GM10266 (cell line): ENCODE measurements around the gene TRPV4.
"Not testable (repeated sequence)": the region's sequence is repeated elsewhere in the genome, so short reads cannot be mapped to it uniquely, and the experiment has no call there.

Source experiments
- DNase-seq: peaks from one replicate; pipeline ENCODE4 v3.0.0; 2012; ENCODE audit errors: extremely low spot score
- CTCF ChIP-seq: IDR thresholded peaks from 2 replicates; pipeline ENCODE4 v1.5.1; 2012; ENCODE audit warnings: mild to moderate bottlenecking, low read depth; ENCODE audit not compliant: control insufficient read depth, insufficient read depth; ENCODE audit errors: missing control alignments

Gene TRPV4

GRCh38 chr12:109868182-109869051, 35.2 kb upstream of the TRPV4 start:
- TF ChIP-seq CTCF: no peak
- no peak for DNase-seq

DNA sequence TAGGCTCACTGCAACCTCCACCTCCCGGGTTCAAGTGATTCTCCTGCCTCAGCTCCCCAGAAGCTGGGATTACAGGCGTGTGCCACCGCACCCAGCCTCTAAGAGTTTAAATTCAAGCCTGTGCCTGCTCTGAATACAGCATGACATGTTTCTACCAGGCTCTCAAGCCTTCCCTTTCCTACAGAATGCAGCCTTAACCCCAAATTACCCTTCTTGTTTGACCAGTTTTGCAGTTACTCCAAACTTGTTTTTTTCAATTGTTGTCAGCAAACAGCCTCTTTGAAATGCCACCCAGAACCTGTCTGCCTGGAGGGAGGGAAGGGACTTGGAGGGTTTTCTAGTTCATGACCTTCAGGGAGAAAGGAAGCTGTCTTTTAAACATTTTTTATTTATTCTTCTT, 31.7 kb upstream of the TRPV4 start:
- no peak for TF ChIP-seq CTCF
- no peak for DNase-seq

DNA sequence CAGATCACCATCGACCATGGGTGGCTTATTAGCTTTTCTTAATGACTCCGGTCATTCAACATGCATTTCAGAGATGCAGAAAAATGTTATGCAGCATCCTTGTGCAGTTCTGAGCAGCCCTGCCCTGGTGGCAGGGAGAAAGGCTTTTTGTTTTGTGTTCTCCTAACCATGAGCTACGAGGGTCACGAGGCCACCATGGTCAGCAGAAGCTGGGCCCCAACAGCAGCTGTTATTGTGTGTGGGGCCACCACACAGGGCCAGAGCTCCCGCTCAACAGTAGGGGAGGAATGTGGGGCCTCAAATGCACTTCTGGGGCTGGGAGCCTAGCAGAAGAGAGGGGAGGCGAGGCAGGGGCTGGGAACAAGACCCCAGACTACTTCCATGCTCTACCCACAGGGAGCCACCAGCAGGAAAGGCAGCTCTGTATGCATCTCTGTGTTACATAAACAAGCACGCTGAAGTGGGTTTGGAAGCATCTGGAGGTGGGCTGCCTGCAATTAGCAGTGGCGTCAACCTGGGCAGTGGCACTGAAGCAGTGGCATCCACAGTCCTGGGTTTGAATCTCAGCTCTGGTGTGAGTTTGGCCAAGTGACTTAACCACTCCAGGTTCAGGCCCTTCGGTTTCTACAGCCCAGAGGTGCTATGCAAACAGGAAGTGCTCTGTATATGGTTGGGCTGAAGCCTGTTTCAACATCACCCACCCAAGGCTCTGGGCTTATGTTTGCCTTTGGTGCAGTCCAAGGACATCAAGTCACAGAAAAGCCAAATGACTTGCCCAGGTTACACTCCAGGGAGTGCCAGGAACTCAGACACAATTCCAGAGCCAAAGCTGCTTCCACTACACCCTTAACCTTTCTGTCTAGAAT, 30.9 kb upstream of the TRPV4 start:
- TF ChIP-seq CTCF: no peak
- DNase-seq: no peak

- not testable (repeated sequence) for DNase-seq
Observed at GRCh38 chr12:109862491-109862890, 29.3 kb upstream of the TRPV4 start.

GRCh38 chr12:109861689-109862314, 28.6 kb upstream of the TRPV4 start:
- no peak for TF ChIP-seq CTCF
- DNase-seq: no peak

GRCh38 chr12:109860977-109861376, 27.8 kb upstream of the TRPV4 start:
- TF ChIP-seq CTCF: no peak
- DNase-seq: no peak

DNA sequence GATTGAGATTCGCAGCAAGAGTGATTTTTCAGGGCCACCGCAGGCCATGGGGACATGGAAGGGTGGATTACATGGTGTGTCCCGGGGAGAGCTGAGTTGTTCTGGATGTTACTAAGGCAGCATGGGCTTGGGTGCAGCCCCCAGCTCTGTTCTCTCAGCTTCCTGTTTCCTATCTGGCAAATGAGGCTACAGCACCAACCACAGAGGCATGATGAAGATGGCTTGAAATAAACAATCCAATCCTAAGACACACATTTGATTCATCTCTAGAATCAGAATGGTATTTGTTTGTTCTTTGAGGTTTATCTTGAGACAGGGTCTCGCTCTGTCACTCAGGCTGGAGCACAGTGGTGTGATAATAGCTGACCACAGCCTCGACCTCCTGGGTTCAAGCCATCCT, 25.6 kb upstream of the TRPV4 start:
- TF ChIP-seq CTCF: no peak
- DNase-seq: no peak
